HG03159 (cell line): ENCODE results near the gene SORL1.
"Not testable (repeated sequence)": the region's sequence is repeated elsewhere in the genome, so short reads cannot be mapped to it uniquely, and the experiment has no call there.

Experiments
- ATAC-seq: cut with Tn5 transposase; IDR thresholded peaks from one replicate; pipeline ENCODE4 v1.9.1; 2021; ENCODE audit warnings: mild to moderate bottlenecking, moderate library complexity; ENCODE audit not compliant: unreplicated experiment

SORL1 gene

DNA sequence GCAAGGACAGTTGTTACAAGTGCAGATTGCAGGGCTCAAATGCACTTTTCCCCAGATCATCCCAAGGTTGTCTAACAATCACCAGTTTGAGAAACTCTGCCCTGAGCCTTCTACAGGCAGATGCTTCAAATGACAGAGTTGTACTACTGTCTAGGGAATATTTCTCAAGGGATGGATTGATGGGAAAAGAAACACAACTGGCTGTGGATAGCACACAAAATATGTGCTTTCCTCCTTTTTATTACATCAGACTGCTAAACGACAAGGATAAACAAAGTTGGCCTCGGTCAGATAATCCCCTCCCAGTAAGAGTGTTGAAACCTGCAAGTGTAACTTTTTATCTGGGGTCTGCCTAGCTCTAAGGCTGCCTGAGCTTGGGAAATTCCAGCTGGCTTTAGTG lies 47.3 kb downstream of the SORL1 start:
- no peak for ATAC-seq

DNA sequence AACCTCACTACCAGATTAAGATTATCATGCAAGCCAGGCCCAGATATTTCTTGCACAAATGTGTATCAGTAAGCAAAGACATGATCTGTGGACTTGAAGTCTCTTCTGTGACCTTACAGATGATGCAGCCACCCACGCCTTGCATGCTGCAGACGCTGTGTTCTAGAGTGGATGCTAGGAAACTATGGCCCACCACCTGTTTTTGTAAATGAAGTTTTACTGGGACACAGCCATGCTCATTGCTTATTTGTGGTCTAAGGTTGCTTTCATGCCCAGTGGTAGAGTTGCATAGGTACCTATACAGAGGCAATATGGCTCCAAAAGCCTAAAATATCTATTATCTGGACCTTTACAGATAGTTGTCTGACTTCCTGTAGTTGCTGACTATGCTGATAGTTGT lies 48.2 kb downstream of the SORL1 start:
- ATAC-seq, result no peak

DNA sequence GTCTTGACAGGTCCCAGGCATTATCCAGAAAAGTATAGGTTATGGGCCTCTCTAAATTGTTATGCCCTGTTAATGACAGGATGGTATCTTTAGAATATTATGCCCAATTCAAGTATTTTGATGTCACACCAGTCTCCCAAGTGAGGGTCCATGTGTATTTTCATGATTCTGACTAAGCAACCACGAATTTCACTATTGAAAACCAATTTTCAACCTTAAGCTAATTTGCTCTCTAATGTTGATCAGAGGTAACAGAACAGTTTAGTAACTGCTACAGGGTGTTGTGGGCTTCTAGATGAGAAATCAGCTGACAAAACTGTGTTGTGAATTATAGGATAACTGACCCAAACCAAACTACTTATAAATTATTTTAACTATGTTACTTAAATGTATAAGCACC lies 48.6 kb downstream of the SORL1 start:
- no peak for ATAC-seq

DNA sequence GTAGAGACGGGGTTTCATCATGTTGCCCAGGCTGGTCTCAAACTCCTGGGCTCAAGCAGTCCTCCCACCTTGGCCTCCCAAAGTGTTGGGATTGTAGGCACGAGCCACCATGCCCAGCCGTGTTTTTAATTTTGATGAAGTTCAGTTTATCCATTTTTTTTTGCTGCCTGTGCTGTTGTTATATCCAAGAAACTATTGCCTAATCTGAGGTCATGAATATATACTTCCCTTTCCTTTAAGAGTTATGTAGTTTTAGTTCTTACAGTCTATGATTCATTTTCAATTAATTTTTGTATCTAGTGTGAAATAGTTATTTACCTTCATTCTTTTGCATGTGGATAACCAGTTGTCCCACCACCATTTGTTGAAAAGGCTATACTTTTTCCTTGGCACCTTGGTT lies 50.9 kb downstream of the SORL1 start:
- ATAC-seq, result no peak

DNA sequence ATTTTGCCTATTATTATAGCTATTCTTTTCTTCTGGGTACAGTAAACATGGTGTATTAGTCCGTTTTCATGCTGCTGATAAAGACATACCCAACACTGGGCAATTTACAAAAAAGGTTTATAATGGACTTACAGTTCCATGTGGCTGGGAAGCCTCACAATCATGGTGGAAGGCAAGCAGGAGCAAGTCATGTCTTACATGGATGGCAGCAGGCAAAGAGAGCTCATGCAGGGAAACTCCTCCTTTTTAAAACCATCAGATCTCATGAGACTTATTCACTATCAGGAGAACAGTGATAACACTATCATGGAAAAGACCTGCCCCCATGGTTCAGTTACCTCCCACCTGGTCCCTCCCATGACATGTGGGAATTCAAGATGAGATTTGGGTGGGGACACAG lies 54.1 kb downstream of the SORL1 start:
- not testable (repeated sequence) for ATAC-seq

DNA sequence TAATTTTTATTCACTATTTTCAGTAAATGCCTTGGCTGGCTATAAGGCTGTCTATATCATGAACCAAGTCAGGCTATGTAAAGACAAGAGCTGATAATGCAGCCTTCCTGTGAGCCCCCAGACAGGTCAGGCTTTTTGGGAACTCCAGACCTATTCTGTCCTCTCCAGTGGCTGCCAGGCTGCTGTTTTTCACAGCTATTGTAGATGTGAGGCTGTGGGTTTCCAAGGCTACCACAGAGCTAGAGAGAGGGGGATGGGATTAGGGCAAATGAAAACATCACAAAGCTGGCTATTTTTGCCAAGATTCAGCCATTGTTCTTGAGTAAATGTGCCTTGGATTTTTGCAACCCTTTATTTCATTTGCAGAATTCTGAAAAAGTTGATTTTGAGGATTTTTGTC lies 56.3 kb downstream of the SORL1 start:
- no peak for ATAC-seq

DNA sequence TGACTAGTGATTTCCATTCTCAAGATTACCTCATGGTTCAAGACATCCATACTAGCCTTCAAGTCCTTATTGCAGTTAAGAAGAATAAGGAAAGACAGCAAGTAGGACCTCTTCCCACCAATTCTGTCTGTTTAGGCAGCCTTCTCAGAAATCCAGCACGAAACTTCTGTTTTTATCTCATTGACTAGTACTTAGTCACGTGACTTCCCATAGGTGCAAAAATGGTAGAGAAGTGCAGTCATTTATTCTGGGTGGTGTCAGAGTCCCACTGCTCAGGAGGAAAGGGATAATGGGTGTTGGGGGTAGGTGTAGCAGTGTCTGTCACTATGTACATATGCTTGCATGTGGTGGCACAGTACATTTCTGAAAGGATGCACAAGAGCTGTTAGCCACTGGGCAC lies 58.3 kb downstream of the SORL1 start:
- ATAC-seq, result no peak

DNA sequence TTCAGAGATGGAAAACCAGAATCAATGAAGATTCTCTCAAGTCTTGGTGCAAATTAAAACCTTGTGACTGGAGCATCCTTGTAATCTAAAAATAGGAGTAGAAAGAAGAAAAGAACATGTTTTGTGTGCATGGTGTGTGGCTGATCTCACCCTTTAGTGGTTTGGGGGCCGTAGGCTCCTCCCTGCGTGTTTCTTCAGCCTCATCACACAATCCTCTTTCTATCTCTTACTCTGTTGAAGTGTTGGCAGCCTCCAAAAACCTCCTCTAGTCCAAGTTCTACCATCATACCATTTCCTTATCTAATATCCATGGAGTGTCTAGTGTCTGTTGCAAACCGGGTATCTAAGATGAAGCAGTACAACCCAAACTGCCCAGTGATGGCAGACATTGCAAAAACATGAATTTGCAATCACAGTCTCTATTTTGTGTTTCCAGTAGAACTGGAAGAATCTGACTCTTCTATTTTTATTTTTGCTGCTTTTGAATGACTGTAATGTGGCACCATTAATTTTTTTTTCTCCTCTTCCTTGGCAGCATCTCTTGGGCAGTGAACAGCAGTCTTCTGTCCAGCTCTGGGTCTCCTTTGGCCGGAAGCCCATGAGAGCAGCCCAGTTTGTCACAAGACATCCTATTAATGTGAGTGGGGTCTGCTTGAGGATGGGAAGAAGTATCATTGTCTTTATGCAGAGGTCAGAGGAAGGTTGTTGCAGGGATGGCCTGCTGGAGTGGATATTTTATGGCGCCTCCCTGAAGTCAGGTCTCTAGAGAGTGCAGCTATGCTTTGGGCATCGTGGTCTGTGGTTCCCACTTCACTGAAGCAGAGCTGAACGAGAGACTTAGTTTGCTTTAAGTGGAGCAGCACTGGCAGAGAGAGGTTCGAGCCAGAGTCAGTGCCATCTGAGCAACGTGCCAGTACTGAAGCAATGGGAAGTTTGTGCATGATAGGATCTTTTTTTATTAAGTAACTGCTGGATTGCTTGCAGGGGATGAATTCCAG lies 60.7 kb downstream of the SORL1 start:
- no peak for ATAC-seq

DNA sequence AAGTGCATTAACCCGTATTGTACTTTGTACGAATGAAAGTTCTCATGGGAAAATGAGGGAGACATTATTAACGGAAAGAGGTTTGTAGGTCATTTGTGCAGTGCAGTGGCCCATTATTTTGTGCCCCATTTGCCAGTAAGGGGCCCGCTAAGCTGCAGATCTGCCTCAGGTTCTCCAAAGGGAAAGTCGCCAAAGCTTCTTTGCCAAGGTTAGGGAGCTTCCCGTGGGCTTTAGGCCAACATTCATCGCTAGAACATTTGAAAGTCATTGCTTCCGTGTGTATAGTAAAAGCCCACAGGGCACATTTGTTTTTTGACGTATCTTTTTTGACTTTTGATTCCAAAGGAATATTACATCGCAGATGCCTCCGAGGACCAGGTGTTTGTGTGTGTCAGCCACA lies 61.7 kb downstream of the SORL1 start:
- no peak for ATAC-seq

DNA sequence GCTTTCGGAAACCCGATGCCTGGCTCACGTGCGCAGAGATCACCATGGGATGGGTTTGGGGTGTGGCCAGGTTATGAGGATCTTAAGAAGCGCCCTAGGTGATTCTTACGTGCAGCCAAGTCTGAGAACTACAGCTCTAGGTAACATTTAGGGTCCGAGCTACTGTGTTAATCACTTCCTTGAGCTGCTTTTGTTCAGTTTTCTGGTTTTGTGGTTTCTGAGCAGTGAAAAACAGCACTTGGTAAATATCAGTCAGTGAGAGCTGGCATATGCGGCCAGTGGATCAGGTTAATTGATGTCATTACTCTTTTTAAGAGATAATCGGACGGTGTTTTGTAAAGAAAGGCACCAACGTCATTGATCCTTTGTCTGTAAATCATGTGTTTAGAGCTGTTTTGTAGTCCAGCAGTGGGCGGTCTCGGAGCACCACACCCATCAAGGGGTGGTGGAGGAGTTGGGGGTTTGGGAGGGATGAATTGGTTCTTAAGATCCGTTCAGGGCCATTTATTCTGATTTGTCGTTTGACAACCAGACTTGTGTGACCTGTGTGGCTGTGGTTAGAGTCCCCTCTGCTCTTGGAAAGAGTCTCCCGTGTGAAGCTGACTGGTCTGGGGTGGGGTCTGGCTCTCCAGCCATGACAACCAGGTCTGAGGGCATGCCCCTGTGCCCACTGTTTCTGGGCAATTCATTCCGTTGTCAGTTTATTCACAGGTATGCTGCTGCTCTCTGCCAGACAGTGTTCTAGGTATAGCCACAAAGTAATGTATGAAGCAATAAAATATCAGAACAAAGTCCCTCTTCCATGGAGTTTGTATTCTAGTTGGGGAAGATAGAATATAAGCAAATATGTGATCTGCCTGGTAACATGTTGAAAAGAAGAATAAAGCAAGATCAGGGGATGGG lies 62.6 kb downstream of the SORL1 start:
- no peak for ATAC-seq

DNA sequence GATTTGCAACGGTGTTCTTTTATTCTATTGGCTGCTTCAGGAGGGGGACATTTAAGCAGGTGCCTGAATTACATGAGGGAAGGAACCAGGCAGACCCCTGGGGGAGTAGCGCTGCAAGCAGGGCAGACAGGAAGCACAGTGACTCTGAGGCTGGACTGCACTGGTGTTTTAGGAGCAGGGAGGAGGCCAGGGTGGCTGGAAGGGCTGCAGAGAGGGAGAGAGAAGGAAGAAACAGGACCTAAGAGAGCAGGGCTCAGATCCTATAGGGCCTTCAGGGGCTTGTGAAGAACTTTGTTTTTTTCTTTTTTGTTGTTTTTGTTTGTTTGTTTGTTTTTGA lies 63.2 kb downstream of the SORL1 start:
- ATAC-seq, result no peak

DNA sequence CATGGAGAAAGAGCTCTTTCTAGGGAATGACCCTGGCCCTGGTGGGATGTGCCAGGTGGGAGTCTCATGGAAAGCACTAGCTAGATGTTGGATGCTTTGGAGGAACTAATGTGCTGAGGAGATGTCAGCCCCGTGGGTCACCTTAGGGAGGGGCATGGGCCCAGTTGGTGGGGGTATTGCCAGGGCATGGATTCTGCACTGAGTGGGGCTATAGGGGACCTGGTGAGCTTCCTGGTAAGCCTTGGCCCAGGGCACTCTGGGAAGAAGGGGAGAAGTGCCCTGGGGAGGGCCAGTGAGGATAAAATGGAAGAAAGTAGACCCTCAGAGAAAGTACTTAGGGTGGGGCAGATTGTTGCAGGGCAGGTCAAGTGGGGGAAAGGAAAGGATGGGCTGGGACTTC lies 65.9 kb downstream of the SORL1 start:
- ATAC-seq, result no peak

DNA sequence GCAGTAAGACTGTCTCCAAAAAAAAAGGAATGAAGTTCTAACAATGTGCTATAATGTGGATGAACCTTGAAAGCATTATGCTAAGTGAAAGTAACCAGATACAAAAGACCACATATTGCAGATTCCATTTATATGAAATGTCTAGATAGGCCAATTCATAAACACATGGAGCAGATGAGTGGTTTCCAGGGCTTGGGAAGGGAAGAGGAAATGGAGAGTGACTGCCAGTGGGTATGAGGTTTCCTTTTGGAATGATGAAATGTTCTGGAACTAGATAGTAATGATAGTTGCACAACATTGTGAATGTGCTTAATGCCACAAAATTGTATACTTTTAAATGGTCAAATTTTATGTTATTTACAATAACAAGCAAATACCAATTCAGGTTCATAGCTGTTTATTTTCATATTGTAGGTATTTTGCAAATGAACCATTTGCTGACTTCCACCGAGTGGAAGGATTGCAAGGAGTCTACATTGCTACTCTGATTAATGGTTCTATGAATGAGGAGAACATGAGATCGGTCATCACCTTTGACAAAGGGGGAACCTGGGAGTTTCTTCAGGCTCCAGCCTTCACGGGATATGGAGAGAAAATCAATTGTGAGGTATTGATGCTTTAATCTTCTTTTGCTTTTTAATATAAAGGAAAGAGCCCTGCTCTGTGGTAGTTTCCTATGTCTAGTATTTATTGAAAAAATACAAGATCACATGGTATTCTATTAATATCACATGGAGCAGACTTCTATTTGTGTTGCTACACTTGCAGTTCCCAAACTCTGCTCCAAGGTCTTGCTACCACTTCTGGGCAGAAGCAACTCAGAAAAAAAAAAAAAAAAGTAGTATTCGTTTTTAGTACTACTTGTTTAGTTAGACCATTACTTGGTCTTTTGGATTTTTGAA lies 68.4 kb downstream of the SORL1 start:
- ATAC-seq, result no peak

DNA sequence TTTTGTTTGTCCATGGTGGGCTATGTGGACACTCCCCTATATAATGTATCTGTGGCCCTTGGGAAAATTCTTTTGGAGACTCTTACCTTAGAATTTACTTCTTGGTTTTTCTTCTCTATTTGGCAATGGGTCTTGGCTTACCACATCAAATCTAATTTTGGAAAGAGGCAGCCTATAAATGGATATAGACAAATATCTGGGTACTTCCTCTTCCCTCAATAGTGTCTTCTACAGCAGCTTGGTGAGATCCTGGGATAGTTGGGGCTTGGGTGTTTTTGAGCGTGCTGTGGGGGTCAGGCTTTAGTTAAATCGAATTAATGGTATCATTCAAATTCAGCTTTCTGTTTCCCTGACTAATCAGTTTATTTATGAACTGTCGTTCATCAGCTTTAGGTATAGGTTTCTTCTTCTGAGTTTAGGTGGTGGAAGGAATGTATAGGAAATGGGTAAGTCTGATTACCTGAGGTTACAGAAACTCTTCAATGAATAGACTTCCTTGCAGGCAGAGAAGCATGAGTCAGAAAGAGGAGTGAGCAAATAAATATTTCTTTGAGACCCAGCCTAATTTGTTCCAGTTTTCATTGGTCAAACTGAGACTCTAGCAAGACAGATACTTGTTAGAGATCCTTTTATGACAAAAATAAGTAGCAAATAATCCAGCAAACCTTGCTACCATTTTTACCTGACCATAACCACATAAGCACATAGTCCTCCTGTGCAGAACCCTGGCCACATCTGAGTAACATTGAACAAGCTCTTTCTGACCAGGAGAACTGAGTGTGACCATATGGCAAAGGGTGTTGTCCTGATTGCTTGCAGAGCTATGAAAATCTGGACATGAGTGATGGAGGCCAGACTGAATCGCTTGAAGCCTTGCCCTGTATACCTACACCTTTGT lies 69.3 kb downstream of the SORL1 start:
- ATAC-seq, result no peak

DNA sequence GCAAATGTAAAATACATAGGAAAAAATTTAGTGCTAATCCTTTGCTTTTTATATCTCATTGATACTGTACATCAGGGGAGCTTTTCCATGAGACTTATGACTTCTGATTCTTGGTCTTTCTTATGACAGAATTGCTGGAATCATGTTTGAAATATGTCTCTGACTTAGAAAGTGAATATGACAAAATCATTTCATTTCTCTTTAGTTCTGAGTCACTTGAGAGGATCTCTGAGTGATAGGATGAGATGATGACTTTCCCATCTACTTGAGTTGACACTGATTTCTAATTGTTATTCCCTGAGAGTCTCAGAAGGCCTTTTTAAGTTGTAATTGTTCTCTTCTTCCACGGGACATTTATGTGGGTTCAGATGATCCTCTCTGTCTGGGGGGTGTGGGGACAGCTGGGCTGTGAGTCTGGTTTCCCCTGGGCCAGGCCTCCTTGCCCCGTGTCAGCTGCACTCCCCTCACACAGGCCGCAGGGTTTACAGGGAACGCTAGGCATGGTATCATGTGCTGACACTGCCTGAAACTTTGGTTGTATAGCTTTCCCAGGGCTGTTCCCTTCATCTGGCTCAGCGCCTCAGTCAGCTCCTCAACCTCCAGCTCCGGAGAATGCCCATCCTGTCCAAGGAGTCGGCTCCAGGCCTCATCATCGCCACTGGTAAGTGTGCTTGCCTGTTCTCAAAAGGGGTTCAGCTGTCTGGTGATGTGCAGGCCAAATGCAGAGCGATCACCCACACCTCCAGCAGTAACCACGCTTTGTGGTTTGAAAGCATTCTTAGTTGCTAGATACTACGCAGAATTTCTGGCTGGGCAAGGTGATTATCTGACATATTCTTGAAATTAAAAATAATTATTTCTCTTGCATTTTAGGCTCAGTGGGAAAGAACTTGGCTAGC lies 70.2 kb downstream of the SORL1 start:
- ATAC-seq, result no peak

DNA sequence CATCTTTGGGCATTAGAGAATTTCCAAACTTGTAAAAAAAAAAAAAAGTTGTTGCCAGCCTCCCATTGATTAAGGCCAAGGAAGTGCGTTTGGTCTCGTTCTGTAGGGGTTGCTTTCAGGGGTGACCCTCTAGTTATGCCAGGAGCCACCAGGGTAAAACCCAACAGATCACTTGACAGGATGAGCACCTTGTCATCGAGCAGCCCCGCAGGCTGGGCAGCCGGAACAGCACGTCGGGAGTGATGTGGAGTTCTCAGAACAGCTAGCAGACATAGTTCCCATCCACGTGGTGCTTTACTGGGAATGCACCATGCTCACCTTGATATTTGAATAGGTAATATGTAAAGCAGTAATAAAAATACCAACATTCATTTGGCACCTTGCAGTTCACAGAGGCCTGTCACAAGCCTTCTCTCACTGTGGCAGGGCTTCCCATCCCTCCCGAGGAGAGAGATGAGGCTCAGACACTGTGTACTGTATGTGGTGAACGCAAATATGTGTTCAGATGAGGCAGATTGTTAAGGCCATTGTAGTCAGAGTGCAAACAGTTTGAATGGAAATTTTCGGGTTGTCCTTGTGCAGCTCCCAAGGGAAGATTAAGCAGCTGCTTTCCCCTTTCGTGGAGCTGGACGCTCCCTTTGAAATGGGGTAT lies 71.6 kb downstream of the SORL1 start:
- ATAC-seq, result no peak

DNA sequence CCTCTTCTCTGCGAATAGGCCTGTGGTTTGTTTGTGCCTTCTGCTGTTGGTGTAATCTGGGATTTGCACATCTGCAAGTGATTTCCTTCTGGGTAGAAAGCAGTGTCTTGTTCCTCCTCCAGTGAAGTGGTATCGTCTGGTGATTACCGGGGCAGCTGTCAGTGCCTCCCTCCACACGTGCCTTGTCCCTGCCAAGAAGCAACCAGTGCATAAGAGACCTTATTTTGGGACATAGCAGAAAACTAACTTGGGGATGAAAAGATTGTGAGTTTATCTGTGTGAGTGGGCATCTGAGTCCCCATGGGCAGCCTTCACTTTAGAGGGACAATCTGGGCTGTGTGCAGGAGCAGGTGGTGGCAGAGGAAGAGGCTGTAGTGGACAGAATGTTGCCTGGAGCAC lies 72.1 kb downstream of the SORL1 start:
- ATAC-seq, result no peak

DNA sequence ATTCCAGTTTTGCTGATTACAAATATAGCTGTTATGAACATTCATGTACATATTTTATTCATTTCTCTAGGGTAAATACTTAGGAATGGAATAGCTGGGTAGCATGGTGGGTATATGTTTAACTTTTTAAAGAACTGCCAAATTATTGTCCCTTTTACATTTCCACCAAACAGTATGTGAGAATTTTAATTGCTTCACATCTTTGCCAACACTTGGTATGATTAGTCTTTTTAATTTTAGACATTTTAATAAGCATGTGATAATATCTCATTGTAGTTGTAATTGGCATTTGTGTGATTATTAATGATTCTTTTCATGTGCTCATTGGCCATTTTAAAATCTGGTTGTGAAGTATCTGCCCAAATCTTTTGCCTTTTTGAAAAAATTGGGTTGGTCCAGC lies 73.3 kb downstream of the SORL1 start:
- no peak for ATAC-seq
